Measurements from ENCODE around the gene KISS1.

The KISS1 gene

DNA sequence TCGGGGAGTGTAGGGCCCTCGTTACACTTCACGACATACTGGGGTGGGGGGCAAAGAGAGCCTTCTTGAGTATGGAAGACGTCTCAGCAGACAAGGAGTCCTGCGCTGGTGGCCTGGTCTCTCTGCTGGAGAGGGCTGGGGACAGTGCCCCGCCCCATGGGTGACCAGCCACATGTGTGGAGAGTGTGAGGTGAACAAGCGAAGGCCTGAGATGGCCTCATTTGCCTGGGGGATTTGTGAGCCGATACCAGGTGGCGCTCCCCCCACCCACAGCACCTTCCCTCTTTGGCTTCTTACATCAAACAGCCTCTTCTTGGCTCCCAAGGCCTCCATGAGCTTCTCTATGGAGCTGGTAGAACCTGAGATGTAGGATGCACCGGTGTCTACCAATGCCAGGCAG is 40.4 kb downstream of the KISS1 start:
- no peak for DNase-seq (ENCODE audit: low read depth in 2 of 2)

DNA sequence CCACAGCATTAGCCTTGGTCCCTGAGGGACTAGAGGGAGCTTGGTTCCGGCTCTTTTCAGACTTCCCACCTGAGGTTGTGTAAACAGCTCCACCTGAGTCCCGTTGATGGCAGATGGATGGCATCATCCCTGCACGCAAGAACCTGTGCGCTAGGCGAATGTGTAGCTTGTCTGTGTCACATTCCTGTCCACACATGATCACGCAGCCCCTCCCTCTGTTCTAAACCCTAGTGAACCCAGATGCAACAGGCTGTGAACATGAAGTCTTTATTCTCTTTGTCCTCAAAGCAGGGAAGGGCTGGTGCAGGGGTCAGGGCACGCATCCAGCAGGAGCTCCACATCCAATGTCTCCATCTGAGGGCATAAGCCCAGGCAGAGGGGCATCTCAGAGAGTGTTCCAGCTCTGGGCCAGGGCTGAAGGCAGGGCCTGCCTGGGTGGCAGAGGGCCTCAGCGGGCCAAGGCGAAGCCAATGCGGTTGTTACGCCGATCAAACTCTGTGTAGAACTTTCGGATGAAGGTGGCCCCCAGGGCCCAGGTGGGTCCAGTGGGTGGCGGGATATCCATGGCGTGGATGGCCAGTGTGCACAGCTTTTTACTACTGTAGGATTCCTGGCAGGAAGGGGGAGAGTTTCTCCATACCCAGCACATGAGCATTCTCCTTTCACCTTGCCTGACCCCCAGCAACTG is 41.6 kb downstream of the KISS1 start:
- DNase-seq (ENCODE audit: low read depth in 2 of 2): no peak

DNA sequence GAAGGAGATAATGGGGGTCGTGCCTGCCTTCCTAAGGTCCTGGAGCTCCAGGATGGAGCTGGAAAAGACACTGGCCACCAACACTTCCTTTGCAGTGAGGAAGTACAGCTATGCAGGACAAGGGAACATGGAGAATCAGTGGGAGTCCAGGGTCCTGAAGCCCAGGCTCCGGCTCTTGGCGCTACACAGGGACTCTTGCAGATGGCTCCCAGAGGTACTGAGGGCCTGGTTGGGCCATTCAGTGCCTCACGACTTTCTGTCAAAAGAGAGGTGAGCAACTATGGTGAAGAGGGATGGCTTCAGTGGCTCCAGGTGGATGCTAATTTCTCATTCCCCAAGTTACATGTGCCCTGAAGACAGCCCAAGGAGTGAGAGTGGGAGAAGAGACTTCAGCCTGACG is 42.6 kb downstream of the KISS1 start:
- no peak for DNase-seq (ENCODE audit: low read depth in 2 of 2)

DNA sequence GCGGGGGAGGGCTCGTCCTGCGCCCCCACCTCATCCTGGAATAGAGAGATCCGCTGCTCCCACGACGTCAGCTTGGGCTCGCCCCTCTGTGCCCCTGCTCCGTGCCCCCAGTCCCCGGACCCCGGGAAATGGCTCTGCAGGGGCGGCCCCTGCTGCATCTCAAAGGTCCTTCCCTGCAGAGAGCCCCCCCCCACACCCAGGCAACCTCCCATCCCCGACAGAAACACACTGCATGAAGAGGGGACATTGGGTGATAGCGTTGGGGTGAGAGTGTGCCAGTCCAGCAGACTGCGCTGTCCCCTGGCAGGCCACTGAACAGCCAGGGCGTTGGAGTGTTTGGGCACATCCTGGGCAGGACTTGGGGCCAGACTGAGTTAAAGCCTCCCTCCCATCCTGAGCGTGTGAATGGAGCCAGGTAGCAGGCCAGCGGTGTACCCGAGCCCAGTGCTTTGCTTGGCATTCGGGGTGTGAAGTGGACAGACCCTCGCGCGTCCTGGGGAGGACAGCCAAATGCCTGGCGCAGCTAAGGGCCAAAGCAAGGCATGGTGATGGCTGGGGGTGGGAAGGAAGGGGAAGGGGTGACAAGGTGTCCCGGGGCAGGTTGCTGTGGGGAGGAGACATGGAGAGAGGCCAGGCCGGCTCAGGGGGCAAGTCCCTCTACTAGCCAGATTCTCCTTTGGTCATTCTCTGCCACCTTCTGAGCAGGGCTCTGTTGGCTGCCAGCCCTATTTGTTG is 43.8 kb downstream of the KISS1 start:
- no peak for DNase-seq (ENCODE audit: low read depth in 2 of 2)

DNA sequence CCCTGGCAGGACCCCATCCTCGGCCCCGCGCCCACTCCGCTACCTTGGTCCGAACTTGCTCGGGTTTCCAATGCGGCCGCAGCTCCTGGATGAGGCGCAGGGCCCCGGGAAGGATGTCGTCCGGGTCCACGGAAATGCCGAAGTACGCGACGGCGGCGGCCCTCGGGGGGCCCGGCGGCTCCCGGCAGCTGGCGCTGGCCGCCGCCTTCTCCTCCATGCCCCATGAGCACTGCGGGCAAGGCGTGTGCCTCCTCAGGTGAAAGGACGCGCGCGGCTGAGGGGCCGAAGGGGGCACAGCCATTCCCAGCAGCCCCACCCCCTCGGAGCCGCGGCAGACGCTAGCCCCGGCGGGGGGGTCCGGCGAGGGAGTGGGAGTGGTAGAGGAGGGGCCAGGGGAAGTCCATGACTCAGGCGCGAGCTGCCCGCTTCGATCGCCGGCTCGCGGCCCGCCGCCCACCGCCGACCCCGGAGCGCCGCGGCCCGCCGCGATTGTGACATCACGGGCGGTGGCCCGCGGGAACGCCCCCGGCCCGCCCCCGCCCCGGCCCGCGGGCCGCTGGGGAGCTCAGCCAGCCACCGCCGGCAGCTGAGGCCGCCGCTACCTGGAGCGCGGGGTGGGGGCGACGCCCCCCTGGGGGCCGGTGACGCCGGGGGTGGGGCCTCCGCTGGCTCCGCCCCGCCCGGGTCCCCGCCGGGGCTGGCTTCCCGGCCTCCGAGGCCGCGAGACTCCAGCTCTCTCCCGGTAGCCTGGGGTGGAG is 44.6 kb downstream of the KISS1 start, which contains the start of gene ETNK2:
ETNK2 (minus strand) TSS at position 493 of the 758 bp plus-strand sequence; CDS start at position 301, 192 bp downstream.
- peak in 1 of 2 experiments; percentile 17 for DNase-seq (ENCODE audit: low read depth in 2 of 2)

DNA sequence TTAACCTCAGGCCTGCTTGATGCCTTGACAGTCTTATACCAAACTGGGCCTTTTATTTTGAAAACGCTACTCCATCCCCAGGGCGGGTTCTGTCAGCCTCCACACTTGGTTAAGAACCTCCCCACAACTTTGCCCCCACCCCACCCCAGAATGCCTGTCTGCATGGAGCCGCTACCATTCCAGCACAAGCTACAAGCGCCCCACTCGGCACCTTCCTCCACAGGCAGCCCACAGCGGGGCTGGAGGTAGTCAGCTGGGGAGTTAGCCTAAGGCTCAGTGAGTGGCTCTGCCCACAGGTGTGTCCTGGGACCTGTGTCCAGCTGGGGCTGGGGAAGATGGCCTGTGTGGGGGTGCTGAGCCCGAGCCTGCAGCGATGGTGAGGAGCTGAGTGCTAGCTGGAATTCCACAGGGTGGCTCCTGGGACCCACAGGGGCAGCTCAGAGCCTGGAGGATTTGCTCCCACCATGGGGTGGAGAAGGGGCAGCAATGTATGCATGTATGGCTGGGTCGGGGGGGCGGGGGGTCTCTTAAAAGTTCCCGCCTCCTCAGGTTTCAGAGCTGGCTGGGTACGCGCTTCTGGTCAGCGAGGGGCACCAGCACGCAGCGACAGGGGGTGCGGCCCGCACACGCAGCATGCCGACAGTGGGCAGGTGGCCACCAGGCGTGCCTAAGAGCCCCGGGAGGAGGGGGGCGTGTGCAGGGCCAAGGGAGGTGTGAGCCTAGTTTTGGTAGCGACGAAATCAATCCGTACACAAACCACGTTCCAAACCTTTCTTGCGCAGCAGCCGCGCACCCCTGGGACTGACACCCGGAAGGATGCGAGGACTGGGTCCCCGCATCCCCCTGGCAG is 45.4 kb downstream of the KISS1 start:
- no peak for DNase-seq (ENCODE audit: low read depth in 2 of 2)

DNA sequence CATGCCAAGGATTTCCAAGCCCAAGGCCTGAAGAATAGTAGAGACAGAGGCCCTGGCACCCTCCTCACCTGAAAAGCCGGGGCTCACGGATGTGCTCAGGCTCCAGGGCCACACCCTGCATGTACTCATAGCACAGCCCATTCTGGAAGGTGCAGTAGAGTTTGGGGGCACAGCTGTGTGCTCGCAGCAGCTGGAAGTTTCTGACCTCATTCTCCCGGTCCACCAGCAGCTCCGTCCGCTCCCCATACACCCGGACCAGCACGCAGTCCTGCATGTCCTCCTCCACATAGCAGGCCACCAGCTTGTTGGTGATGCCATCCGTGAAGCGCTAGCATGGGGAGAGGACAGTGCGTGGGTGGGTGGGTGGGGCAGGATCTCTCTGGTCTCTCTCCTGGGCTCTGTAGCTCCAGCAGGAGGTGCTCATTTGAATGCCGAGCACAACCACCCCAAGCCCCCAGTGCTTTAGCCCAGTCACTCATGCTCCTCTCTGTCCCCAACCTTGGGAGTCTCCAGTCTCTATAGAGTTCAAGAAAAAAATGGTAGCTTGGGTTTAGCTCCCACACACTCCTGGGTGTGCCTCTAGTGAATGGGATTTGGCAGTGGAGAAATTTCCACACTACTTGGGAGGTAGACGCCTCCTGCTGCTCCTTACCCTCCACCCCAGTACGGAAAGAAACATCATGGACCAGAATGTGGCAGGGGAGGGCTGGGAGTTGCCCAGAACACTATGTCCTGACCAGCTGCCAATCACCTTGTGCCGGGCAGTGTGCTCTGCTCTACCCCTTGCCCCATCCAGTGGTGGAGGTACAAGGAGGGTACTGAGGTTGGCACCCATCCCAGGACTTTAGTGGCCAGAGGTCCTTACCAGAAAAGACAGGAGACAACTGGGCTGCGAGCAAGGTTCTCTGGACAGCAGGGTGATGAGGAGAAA is 46.4 kb downstream of the KISS1 start:
- no peak for DNase-seq (ENCODE audit: low read depth in 2 of 2)

DNA sequence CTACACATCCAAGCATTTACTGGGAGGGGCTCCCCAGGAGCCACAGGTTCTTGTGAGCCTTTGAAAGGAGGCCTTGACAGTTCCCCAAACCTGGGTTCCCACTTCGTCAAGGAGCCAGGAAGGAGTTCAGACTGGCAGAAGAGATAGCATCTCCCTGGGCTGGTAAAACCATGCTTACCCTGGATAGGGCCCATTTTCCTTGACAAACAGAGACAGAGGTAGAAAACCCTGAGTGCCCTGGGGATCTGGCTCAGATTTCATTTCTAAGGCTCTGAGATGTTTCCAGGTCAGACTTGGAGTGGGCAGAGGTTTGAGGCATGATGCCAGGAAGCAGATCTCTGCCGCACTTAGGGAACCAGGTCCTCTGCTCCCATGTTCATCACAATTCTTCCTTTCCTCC is 47.2 kb downstream of the KISS1 start:
- DNase-seq (ENCODE audit: low read depth in 2 of 2): no peak

DNA sequence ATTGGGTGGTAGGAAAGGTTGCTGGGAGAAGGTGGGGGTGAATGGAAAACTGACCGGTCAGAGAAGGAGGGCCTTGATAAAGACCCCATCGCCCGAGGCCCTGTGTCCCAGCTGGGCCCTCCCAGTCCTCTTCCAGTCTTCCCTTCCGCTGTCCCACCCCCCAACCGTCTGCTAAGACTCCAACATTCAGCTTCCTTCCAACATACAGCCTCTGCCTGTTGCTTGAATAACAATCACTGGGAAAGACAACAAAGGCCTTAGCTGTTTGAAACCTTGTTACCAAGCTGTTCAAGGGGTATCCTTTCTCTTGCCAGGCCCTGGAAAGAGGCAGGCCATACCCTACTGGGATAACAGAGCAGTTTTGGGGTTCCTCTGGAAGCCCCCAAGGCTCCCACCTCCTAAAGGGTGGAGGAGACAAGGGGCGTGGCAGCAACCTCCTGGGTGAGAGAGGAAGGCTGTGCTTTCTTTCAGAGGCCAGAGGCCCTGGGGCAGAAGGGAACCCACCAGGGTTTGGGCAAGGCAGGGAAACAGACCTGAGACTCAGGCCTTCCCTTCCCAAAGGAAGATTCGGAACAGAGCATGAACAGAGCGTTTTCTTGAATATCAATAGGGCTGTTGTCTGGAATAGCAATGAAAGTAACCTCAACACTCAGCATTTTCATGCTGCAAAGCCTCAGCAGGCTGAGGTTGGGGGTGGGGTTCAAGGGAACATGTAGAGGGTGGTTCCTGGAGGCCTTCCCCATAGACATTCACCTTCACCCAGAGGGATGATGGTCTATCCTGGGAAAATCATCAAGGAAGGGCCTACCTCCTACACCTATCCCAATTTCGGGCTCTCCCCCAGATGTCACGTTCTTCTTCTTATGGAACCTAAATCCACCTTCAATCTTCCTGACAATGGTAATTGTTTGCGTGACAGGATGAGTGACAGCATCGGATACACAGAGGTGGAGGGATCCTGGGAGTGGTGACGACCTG is 48.6 kb downstream of the KISS1 start:
- no peak for DNase-seq (ENCODE audit: low read depth in 2 of 2)

DNA sequence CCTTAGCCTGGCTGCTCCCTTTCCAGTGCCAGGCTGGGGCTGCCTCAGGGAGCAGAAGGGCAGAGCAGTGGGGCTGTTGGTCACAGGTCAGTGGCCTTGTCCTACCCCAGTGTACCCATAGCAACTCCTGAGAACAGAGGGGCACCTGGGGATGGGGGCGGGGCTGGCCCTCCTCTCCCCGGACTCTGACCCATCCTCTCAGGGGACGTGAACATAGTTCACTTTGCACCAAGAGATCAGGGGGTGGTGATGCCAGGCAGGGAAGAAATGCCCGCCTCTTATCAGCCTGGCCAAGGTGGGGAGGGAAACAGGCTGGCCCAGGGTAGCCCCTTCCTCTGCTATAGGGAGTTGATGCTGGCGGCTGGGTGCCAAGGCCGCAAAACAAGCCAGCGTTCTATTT is 49.3 kb downstream of the KISS1 start:
- no peak for DNase-seq (ENCODE audit: low read depth in 2 of 2)

DNA sequence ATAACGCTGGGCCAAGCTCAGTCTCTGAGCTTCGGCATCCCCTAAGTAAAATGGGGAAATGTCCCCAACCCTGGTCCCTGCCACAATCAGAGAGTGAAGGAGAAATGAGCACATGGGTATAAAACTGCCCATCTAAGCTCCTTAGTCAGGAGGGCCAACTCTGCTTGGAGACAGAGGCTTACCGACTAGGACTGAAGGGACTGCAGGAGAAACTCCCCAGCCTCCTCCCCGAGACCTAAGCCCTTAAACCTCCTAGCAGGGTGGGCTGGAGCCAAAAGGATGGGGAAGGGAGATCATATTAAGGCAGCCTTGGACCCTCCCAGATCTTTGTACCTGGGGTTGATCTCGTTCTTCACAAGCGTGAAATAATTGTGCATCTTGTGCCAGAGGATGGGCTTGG is 50.0 kb downstream of the KISS1 start:
- DNase-seq (ENCODE audit: low read depth in 2 of 2): no peak

DNA sequence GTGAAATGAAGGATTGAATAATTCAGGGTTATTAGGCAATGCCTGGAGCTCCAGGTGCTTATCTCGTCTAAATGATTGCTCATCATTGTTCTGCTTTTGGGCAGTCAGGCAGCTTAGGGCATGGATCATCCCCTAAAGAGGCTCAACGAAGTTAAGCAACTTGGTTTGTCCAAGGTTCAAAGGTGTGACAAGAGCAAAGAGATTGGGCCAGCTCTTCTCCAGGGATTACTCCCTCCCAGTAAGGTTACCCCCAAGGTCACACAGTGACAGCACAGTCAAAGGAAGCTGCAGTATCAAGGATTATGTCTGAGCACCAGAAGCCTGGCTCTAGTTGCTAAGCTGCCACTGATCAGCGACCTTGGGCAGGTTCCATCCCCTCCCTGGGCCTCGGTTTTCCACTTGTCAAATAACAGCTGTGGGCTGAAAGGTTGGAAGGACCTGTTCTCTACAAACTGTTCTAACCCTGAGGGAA is 51.2 kb downstream of the KISS1 start:
- DNase-seq (ENCODE audit: low read depth in 2 of 2): no peak

DNA sequence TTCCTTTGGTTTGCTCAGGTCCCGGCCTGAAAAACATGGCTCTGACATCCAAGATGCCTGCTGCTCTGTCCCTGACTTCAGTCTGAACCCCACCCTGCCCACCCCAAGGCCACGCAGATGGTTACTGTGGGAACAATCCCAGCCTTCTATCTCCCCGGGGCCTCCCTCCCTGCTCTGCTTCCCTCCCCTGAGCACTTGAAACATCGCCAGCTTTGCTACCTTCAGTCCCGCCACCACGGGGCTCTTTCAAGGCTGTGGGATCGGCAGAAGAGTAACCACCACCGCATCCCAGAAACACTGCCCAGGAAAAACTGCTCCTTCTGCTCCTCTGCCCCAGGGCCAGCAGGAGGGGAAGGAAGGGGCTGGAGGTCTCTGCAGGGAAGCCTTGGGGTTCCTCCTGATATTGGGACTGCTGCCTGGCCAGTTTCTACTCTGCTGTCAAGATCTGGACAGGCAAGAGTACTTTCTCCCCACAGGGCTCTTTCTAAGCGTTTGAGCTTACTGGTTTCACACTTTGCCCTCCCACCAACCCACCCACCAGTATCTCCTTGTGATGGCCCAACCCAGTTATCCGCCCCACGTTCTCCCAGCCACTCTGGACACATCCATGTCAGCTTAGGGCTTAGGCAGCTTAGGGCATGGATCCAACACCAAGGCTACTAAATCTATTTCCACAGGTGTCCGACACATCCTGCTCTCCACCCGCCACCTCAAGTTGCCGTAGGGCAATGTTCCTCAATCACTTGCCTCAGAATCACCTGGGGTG is 52.8 kb downstream of the KISS1 start:
- DNase-seq (ENCODE audit: low read depth in 2 of 2): no peak

DNA sequence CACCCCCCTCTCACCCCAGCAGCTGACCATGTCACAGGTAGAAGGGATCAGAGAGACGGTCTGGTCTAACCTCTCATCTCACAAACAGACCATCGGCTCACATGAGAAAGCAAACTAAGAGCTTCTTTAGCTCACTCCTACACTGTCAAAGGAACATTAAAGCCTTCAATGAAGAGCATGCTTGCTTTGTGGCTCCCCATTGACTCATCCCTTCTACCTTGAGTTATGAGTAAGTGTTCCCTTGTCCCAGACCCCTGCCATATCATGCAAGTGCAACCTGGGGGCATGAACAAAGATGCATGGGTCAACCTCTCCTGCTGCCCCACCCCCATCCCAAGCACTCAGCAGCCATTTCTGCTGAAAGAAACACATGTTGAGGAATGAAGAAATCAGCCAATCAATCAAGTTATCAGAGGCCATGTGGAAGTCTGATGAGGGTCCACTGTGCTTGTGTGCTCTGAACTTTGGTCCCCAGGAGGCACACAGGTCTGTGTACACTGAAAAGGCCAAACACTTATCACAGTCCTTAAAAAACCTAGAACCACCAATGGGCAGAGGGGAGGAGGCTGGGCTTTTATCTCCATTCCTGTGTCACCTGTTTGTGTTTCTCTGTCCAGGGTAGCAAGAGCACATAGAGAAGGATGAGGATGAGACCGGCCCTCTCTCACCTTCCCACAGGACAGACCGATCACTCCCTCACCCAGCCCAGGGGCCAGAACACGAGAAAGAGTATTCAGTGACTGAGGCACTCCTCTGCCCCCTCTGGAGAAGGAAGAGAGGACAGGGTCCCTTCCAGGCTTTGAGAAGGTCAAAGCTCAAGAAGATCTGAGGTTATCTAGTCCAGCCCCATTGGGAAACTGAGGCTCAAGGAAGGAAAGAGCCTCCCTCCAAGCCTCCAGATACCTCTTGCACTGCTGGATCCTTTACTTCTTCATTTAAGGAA is 54.0 kb downstream of the KISS1 start:
- no peak for DNase-seq (ENCODE audit: low read depth in 2 of 2)

DNA sequence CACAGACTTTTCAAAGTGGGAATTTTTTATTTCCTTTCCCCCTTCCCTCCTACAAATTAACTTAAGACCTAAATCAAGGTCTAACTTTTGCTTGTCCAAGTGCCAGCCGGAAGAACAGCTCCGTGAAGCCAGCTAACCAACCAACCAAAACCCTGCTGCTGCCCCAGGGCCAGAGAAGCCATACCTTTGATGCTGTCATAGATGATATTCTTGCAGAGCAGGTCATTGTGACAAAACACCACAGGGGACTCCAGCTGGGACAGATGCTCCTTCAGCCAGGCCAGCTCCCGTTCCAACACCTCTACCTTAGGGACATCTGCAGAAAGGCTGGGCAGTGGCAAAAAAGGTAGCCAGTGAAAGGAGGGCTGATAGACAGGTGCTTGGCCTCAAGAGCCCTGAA is 55.2 kb downstream of the KISS1 start:
- no peak for DNase-seq (ENCODE audit: low read depth in 2 of 2)

All from fibroblast of skin of left biceps (primary cell).